ENCODE data around the gene CFAP43.

The CFAP43 gene

GRCh38 chr10:104100795-104101194, 131.4 kb downstream of the CFAP43 start:
- ATAC-seq: no peak
- TF ChIP-seq BACH2 (CRISPR knock-in tag; IDR thresholded peaks at IDR 0.05; ENCODE audit: borderline replicate concordance): no peak

DNA sequence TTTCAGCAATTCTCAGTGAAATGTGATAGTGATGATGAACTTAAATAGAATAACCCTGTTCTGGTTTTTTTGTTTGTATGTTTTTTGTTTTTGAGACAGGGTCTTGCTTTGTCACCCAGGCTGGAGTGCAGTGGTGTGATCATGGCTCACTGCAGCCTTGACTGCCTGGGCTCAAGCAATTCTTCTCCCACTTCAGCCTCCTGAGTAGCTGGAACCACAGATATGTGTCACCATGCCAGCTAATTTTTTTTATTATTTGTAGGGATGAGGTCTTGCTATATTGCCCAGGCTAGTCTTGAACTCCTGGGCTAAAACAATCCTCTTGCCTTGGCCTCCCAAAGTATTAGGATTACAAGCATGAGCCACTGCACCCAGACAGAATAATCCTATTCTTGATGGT, 132.2 kb downstream of the CFAP43 start:
- no peak for TF ChIP-seq ZNF8 (CRISPR knock-in tag; IDR thresholded peaks at IDR 0.05)
- ATAC-seq: no peak

- no peak for TF ChIP-seq TCF4 (CRISPR knock-in tag; IDR thresholded peaks at IDR 0.05; ENCODE audit: borderline replicate concordance)
- TF ChIP-seq CSRNP3 (CRISPR knock-in tag; IDR thresholded peaks at IDR 0.05): no peak
- no peak for TF ChIP-seq GLIS3 (CRISPR knock-in tag; IDR thresholded peaks at IDR 0.05)
- no peak for TF ChIP-seq ZNF70 (CRISPR knock-in tag; IDR thresholded peaks at IDR 0.05)
- TF ChIP-seq SNAI2 (CRISPR knock-in tag; IDR thresholded peaks at IDR 0.05): no peak
Measured at GRCh38 chr10:104099269-104099668, 132.9 kb downstream of the CFAP43 start.

DNA sequence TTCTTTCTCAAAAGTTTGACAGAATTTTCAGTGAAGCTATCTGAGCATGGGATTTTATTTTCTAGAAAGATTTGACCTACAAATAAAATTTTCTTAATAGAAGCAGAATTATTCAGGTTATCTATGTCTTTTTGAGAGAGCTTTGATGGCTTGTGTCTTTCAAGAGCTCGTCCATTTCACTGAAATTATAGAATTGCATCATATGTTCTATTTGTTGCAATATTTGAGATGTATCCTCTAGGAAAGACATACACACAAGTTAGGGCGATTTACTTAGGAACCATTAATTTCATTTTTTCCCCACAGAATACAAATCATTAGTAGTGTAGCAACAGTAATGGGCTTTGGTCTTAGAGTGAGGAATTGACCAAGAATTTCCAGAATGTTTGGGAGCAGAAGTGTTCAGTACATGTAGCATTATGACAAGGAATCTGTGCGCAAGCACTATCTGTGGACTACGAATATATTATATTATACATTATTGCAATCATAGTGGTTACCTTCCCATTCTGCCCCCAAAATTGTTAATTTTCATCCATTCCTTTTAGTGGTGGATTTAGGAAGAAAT, 133.7 kb downstream of the CFAP43 start:
- TF ChIP-seq OSR1 (CRISPR knock-in tag; IDR thresholded peaks at IDR 0.05) (no peak), PPARA (CRISPR knock-in tag; IDR thresholded peaks at IDR 0.05; ENCODE audit: borderline replicate concordance) (no peak), ISL1 (CRISPR knock-in tag; IDR thresholded peaks at IDR 0.05) (no peak), ESRRG (CRISPR knock-in tag; IDR thresholded peaks at IDR 0.05) (no peak), SNAI2 (CRISPR knock-in tag; IDR thresholded peaks at IDR 0.05) (no peak), ZNF8 (CRISPR knock-in tag; IDR thresholded peaks at IDR 0.05) (no peak), ZFP3 (CRISPR knock-in tag; IDR thresholded peaks at IDR 0.05) (no peak), CSRNP3 (CRISPR knock-in tag; IDR thresholded peaks at IDR 0.05) (no peak), TCF4 (CRISPR knock-in tag; IDR thresholded peaks at IDR 0.05; ENCODE audit: borderline replicate concordance) (no peak), CSDC2 (CRISPR knock-in tag; IDR thresholded peaks at IDR 0.05) (no peak), POU6F1 (CRISPR knock-in tag; IDR thresholded peaks at IDR 0.05; ENCODE audit: borderline replicate concordance, low read depth) (no peak)
- TF ChIP-seq, protein P1, sequence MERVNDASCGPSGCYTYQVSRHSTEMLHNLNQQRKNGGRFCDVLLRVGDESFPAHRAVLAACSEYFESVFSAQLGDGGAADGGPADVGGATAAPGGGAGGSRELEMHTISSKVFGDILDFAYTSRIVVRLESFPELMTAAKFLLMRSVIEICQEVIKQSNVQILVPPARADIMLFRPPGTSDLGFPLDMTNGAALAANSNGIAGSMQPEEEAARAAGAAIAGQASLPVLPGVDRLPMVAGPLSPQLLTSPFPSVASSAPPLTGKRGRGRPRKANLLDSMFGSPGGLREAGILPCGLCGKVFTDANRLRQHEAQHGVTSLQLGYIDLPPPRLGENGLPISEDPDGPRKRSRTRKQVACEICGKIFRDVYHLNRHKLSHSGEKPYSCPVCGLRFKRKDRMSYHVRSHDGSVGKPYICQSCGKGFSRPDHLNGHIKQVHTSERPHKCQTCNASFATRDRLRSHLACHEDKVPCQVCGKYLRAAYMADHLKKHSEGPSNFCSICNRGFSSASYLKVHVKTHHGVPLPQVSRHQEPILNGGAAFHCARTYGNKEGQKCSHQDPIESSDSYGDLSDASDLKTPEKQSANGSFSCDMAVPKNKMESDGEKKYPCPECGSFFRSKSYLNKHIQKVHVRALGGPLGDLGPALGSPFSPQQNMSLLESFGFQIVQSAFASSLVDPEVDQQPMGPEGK (CRISPR knock-in tag; IDR thresholded peaks at IDR 0.05; ENCODE audit: borderline replicate concordance): no peak
- TF ChIP-seq, protein P2, sequence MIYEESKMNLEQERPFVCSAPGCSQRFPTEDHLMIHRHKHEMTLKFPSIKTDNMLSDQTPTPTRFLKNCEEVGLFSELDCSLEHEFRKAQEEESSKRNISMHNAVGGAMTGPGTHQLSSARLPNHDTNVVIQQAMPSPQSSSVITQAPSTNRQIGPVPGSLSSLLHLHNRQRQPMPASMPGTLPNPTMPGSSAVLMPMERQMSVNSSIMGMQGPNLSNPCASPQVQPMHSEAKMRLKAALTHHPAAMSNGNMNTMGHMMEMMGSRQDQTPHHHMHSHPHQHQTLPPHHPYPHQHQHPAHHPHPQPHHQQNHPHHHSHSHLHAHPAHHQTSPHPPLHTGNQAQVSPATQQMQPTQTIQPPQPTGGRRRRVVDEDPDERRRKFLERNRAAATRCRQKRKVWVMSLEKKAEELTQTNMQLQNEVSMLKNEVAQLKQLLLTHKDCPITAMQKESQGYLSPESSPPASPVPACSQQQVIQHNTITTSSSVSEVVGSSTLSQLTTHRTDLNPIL (CRISPR knock-in tag; IDR thresholded peaks at IDR 0.05; ENCODE audit: low read depth): no peak
- ATAC-seq: no peak

More at GRCh38 chr10:104099269-104099668, 132.9 kb downstream of the CFAP43 start:
- no peak for ATAC-seq

- no peak for ATAC-seq
- no peak for TF ChIP-seq OSR1 (CRISPR knock-in tag; IDR thresholded peaks at IDR 0.05)
- no peak for TF ChIP-seq RARB (CRISPR knock-in tag; IDR thresholded peaks at IDR 0.05)
- TF ChIP-seq ZNF565 (CRISPR knock-in tag; conservative IDR thresholded peaks at IDR 0.05; ENCODE audit: low read depth): no peak
- TF ChIP-seq ARNTL (CRISPR knock-in tag; IDR thresholded peaks at IDR 0.05; ENCODE audit: borderline replicate concordance, low read depth): no peak
- TF ChIP-seq TSHZ2 (CRISPR knock-in tag; IDR thresholded peaks at IDR 0.05): no peak
- TF ChIP-seq, protein P1 (CRISPR knock-in tag; IDR thresholded peaks at IDR 0.05; ENCODE audit: borderline replicate concordance): no peak
- TF ChIP-seq, protein P2 (CRISPR knock-in tag; IDR thresholded peaks at IDR 0.05; ENCODE audit: low read depth): no peak
- TF ChIP-seq ZFP30 (CRISPR knock-in tag; IDR thresholded peaks at IDR 0.05): no peak
Measured at GRCh38 chr10:104096692-104097091, 135.5 kb downstream of the CFAP43 start.
